ENCODE results near the gene RTL10.

DNA sequence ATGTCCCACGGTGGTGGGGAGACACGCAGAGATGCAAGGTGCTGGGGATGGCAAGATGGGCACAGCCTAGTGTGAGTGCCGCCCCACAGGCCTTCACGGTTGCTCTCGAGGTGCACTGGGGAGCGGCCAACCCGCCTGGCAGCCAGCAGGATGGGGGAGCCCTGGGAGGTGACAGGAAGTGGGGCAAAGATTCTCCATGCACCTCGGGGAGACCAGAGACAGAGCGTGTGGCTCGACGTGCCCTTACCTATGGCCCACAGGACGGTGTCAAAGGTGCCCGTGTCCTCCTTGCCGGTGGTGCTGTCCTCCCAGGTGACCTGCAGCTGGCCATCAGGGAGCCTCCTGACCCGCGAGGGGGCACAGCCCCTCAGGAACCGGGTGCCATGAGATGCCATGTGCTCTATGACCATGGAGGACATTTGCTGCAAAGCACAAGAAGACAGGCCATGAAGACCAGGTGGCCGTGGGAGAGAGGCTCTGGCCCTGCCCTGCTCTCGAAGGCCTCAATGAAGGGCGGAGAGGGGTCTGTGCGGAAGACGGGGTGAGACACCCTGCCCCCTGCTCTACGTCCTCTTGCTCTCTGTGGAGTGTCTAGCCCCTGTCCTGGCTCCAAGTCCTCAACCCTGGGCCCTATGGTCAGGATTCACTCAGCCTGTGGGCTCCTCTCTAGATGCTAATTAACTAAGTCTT lies 40.6 kb upstream of the RTL10 start:
- TF ChIP-seq, protein P1, sequence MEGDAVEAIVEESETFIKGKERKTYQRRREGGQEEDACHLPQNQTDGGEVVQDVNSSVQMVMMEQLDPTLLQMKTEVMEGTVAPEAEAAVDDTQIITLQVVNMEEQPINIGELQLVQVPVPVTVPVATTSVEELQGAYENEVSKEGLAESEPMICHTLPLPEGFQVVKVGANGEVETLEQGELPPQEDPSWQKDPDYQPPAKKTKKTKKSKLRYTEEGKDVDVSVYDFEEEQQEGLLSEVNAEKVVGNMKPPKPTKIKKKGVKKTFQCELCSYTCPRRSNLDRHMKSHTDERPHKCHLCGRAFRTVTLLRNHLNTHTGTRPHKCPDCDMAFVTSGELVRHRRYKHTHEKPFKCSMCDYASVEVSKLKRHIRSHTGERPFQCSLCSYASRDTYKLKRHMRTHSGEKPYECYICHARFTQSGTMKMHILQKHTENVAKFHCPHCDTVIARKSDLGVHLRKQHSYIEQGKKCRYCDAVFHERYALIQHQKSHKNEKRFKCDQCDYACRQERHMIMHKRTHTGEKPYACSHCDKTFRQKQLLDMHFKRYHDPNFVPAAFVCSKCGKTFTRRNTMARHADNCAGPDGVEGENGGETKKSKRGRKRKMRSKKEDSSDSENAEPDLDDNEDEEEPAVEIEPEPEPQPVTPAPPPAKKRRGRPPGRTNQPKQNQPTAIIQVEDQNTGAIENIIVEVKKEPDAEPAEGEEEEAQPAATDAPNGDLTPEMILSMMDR (IDR thresholded peaks at IDR 0.05 in 2 of 3, conservative IDR thresholded peaks at IDR 0.05 in 1 of 3; ENCODE audit: control insufficient read depth in 2 of 3, extremely low read depth in 1 of 3, insufficient read depth in 1 of 3, low read depth in 3 of 3, low read length in 3 of 3): no peak
- TF ChIP-seq, protein P2, sequence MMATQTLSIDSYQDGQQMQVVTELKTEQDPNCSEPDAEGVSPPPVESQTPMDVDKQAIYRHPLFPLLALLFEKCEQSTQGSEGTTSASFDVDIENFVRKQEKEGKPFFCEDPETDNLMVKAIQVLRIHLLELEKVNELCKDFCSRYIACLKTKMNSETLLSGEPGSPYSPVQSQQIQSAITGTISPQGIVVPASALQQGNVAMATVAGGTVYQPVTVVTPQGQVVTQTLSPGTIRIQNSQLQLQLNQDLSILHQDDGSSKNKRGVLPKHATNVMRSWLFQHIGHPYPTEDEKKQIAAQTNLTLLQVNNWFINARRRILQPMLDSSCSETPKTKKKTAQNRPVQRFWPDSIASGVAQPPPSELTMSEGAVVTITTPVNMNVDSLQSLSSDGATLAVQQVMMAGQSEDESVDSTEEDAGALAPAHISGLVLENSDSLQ (IDR thresholded peaks at IDR 0.05): no peak
- TF ChIP-seq NR2F1 (conservative IDR thresholded peaks at IDR 0.05) (no peak), ZZZ3 (IDR thresholded peaks at IDR 0.05; ENCODE audit: control insufficient read depth, insufficient read length, low read depth) (no peak), FOS (IDR thresholded peaks at IDR 0.05; ENCODE audit: borderline replicate concordance, extremely low read depth, insufficient read length) (no peak)
